Activated gamma-delta T cell (primary cell): Measurements from ENCODE around the gene GADD45A.

Source experiments
- DNase-seq: peaks from one replicate; lab custom pipeline; 2025; lab: John Stamatoyannopoulos, UW

Gene GADD45A

DNA sequence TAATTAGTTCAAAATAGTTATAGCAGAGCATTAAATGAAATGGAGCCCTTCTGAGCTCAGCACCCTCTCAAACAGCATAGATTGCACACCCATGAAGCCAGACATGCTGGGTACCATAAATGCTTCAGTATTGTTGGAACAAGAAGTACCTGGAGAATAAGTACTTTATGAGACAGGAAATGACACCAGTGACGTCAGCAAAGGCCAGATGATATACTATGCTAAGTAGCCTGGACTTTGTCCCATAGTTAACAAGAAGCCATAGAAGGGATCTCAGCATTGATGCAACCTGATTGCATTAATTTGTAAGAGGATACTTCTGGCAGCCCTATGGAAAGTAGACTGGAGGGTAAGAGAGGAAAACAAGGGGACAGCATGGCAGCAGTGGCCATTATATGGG is 16.3 kb upstream of the GADD45A start:
- DNase-seq: no peak

GRCh38 chr1:67672260-67672803 is 12.7 kb upstream of the GADD45A start:
- DNase-seq: no peak

GRCh38 chr1:67673468-67674201 is 11.4 kb upstream of the GADD45A start:
- no peak for DNase-seq

GRCh38 chr1:67674260-67675011 is 10.6 kb upstream of the GADD45A start:
- DNase-seq: no peak

DNA sequence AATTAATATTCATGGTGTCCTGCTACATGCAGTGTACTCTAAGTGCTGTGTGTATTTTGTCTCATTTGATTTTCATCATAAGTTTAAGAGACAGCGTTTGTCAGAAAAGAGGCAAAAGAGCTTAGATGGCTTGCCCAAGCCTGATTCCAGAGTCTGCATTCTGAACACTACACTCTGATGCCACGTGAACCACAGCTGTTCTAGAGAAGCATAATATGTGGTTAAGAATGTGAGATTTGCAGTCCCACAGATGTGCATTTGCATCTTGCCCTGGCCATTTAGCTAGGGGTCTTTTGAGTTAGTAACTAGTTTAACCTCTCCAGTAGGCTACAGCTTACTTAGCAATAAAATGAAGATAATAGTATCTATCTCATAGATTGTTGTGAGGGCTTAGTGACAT is 9.2 kb upstream of the GADD45A start:
- no peak for DNase-seq

DNA sequence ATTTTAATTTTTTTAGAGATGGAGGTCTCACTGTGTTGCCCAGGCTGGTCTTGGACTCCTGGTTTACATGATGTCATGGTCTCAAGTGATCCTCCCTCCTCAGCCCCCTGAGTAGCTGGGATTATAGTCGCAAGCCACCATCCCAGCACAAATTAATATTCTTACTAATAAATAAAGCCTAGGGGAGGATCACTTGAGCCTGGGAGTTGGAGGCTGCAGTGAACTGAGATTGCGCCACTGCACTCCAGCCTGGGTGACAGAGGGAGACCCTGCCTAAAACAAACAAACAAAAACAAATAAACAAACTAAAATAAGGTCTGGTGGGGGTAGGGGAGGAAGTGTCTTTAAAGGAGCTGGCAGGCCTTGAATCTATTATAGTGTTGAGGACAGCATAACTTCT is 8.7 kb upstream of the GADD45A start:
- no peak for DNase-seq

GRCh38 chr1:67676946-67677345 is 8.1 kb upstream of the GADD45A start:
- DNase-seq: no peak

GRCh38 chr1:67677408-67677807 is 7.6 kb upstream of the GADD45A start:
- DNase-seq: no peak

- no peak for DNase-seq
Measured at GRCh38 chr1:67677930-67678329, 7.1 kb upstream of the GADD45A start.

GRCh38 chr1:67679691-67680090 is 5.3 kb upstream of the GADD45A start:
- DNase-seq: no peak

GRCh38 chr1:67680486-67680885 is 4.5 kb upstream of the GADD45A start:
- DNase-seq: no peak

GRCh38 chr1:67682659-67683197 is 2.3 kb upstream of the GADD45A start:
- DNase-seq: no peak

- no peak for DNase-seq
Measured at GRCh38 chr1:67683316-67683715, 1.7 kb upstream of the GADD45A start.

GRCh38 chr1:67683766-67684525 is 1.1 kb upstream of the GADD45A start:
- DNase-seq: no peak

GRCh38 chr1:67684526-67685066 is 405 bp upstream of the GADD45A start:
- peak; percentile 87 for DNase-seq

DNA sequence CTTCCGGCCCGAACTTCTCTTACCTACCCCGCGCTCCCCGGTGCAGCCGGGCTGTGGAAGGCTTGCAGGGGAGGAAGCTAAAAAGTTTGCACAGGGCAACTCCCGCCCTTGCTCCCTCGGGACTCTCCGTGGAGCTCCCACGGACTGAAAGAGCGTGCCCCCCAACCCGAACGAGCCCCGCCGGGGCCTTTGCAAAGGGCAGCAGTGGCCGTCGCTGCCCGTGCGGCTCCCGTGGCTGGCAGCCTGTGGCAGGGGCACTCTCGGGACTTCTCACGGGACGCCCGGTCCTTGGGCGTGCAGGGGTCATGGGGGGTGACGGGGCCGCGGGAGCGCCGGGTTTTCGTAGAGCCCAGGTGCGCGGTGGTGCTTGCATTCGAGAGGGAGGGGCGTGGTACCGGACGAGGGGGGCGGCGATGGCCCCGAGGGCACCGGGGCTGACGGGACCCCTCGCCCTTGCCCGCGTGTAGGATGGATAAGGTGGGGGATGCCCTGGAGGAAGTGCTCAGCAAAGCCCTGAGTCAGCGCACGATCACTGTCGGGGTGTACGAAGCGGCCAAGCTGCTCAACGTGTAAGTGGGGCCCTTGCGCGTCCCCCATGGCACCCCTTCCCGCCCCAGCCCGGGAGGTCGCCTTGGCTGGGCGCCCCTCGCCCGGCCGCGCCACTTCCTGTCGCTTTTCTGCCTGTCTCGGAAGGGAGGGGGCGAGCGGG is 711 bp downstream of the GADD45A start:
- peak; percentile 48 for DNase-seq

DNA sequence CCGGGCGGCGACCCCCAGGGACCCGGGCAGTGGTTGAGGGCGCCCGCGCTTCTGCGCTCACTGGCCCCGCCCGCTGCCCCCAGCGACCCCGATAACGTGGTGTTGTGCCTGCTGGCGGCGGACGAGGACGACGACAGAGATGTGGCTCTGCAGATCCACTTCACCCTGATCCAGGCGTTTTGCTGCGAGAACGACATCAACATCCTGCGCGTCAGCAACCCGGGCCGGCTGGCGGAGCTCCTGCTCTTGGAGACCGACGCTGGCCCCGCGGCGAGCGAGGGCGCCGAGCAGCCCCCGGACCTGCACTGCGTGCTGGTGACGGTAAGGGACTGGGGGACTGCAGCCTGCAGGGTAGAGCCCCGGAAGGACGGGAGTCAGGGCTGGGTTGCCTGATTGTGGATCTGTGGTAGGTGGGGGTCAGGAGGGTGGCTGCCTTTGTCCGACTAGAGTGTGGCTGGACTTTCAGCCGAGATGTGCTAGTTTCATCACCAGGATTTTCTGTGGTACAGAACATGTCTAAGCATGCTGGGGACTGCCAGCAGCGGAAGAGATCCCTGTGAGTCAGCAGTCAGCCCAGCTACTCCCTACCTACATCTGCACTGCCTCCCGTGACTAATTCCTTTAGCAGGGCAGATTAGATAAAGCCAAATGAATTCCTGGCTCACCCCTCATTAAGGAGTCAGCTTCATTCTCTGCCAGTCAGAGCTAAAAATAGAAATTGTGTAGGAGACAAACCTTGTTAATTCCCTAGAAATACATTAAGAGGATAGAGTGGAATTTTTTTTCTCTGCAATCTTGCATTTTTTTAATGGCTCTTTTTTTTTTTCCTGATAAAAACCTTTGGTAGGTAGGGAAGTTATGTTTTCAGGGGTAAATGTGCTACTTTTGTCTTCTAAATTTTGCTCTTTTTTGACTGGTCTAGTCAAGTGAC is 1.5 kb downstream of the GADD45A start:
- DNase-seq: peak; percentile 51

DNA sequence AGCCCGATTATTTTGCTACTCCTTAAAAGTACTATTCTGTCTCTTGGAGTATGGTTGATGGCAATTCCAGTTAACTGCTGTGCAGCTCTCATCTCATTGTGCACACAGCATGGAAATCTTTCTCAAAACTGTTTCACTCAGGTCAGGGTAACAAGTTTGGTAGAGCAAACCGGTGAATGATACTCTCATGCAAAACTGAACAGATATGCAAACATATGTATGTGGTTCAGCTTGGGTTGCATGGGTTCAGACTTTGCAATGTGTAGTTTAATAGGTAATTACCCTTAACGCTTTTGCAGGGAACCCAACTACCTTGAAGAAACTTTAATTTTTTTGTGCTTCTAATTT is 2.2 kb downstream of the GADD45A start:
- no peak for DNase-seq

DNA sequence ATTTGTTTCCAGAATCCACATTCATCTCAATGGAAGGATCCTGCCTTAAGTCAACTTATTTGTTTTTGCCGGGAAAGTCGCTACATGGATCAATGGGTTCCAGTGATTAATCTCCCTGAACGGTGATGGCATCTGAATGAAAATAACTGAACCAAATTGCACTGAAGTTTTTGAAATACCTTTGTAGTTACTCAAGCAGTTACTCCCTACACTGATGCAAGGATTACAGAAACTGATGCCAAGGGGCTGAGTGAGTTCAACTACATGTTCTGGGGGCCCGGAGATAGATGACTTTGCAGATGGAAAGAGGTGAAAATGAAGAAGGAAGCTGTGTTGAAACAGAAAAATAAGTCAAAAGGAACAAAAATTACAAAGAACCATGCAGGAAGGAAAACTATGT is 2.6 kb downstream of the GADD45A start:
- DNase-seq: no peak

DNA sequence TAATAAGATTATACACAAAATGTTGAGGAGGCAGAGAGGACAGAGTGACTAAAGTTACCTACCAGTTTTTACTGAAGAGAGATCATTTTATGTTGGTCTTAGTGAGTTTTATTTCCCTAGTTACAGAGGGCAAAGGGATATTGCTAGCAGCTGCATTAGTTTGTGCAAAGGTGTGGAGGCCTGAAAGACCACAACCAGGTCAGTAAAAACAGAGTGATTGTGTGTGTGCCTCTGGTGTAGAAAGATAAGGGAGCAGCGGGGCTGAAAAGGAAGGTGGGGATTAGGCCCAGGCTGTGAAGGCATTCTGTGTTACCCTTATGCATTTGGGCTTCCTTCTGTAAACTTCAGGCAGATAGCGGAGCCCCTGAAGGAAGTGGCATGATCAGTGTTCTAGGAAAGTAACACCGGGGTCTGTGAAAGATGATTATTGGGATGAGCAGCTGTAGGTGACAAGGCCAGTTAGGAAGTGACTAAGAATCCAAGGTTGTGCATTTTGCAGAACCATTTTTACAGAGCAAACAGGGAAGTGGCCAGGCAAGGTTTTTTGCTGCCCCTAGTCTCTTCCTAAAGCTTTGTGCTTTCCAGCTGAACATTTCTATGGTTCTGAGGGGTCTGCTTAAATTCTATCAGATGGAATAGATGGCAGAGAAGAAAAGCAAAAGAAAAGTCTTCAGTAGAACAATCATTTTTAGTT is 3.7 kb downstream of the GADD45A start:
- no peak for DNase-seq
